Effector memory CD4-positive, alpha-beta T cell (primary cell): ENCODE measurements around the gene YAP1.

Experiments used
- DNase-seq, 3 donors: peaks; one replicate each; pipeline ENCODE4 v3.0.0-alpha.2; 2020
- H3K27ac ChIP-seq: 2 replicates; pipeline ENCODE4 v1.7.0; 2013; ENCODE audit warnings: mild to moderate bottlenecking, low read length, moderate library complexity; ENCODE audit not compliant: insufficient read depth, poor library complexity, severe bottlenecking
- H3K27me3 ChIP-seq: replicated peaks from 2 replicates; pipeline ENCODE4 v1.7.0; 2013; ENCODE audit warnings: mild to moderate bottlenecking, low read length; ENCODE audit not compliant: insufficient read depth, control insufficient read depth, poor library complexity, severe bottlenecking
- H3K36me3 ChIP-seq: 2 replicates; pipeline ENCODE4 v1.7.0; 2013; ENCODE audit warnings: mild to moderate bottlenecking, low read length, moderate library complexity; ENCODE audit not compliant: control insufficient read depth, insufficient read depth
- H3K4me1 ChIP-seq: 2 replicates; pipeline ENCODE4 v1.7.0; 2013; ENCODE audit warnings: low read length, mild to moderate bottlenecking; ENCODE audit not compliant: control insufficient read depth, insufficient read depth, poor library complexity, severe bottlenecking
- H3K4me3 ChIP-seq: 2 replicates; pipeline ENCODE4 v1.7.0; 2013; ENCODE audit warnings: low read length, low read depth, mild to moderate bottlenecking; ENCODE audit not compliant: insufficient read depth, poor library complexity, severe bottlenecking
- H3K9me3 ChIP-seq: 2 replicates; pipeline ENCODE4 v1.7.0; 2013; ENCODE audit warnings: mild to moderate bottlenecking, low read length, moderate library complexity; ENCODE audit not compliant: control insufficient read depth

Gene YAP1

GRCh38 chr11:102268083-102268984 is 158.1 kb downstream of the YAP1 start:
- Histone ChIP-seq H3K4me3 (peak overlapping the region; percentile 40), H3K27me3 (no peaks in the 10 kb centered on the region), H3K27ac (no peak overlapping the region), H3K9me3 (no peaks in the 10 kb centered on the region), H3K36me3 (no peaks in the 10 kb centered on the region), H3K4me1 (peaks cover 13% of the 10 kb centered on the region)
- peak; percentile 72 to 80 (median 78) for DNase-seq

GRCh38 chr11:102268985-102269470 is 158.8 kb downstream of the YAP1 start:
- Histone ChIP-seq H3K9me3 (no peaks in the 10 kb centered on the region), H3K36me3 (no peaks in the 10 kb centered on the region), H3K27me3 (no peaks in the 10 kb centered on the region), H3K4me1 (peaks cover 13% of the 10 kb centered on the region), H3K27ac (no peak overlapping the region), H3K4me3 (peak overlapping the region; percentile 40)
- DNase-seq: no peak

- H3K4me1 ChIP-seq: peaks cover 13% of the 10 kb centered on the region
- no peak for DNase-seq
- H3K27ac ChIP-seq: no peak overlapping the region
- no peak overlapping the region for H3K4me3 ChIP-seq
- no peaks in the 10 kb centered on the region for H3K9me3 ChIP-seq
- no peaks in the 10 kb centered on the region for H3K27me3 ChIP-seq
- no peaks in the 10 kb centered on the region for H3K36me3 ChIP-seq
These were observed 159.7 kb downstream of the YAP1 start for GRCh38 chr11:102269927-102270326.

- Histone ChIP-seq H3K36me3 (no peaks in the 10 kb centered on the region), H3K4me1 (peaks cover 13% of the 10 kb centered on the region), H3K27me3 (no peaks in the 10 kb centered on the region)
These were observed 162.0 kb downstream of the YAP1 start for GRCh38 chr11:102272047-102272824.

GRCh38 chr11:102274628-102275027 is 164.4 kb downstream of the YAP1 start:
- no peak overlapping the region for H3K27ac ChIP-seq
- no peak for DNase-seq
- no peaks in the 10 kb centered on the region for H3K9me3 ChIP-seq
- no peaks in the 10 kb centered on the region for H3K27me3 ChIP-seq
- H3K36me3 ChIP-seq: no peaks in the 10 kb centered on the region
- H3K4me1 ChIP-seq: peaks cover 4% of the 10 kb centered on the region
- no peak overlapping the region for H3K4me3 ChIP-seq

More at GRCh38 chr11:102272047-102272824, 162.0 kb downstream of the YAP1 start:
- no peaks in the 10 kb centered on the region for H3K9me3 ChIP-seq
- H3K4me3 ChIP-seq: no peak overlapping the region
- H3K27ac ChIP-seq: no peak overlapping the region
- no peak for DNase-seq

GRCh38 chr11:102276362-102276761 is 166.1 kb downstream of the YAP1 start:
- no peaks in the 10 kb centered on the region for H3K9me3 ChIP-seq
- no peak overlapping the region for H3K27ac ChIP-seq
- DNase-seq: no peak
- H3K4me3 ChIP-seq: no peak overlapping the region
- peaks cover 4% of the 10 kb centered on the region for H3K27me3 ChIP-seq
- no peaks in the 10 kb centered on the region for H3K36me3 ChIP-seq
- no peaks in the 10 kb centered on the region for H3K4me1 ChIP-seq

- no peaks in the 10 kb centered on the region for H3K9me3 ChIP-seq
- H3K4me3 ChIP-seq: no peak overlapping the region
- H3K36me3 ChIP-seq: no peaks in the 10 kb centered on the region
- no peak for DNase-seq
- H3K27me3 ChIP-seq: peaks cover 4% of the 10 kb centered on the region
- no peaks in the 10 kb centered on the region for H3K4me1 ChIP-seq
- no peak overlapping the region for H3K27ac ChIP-seq
These were observed 166.5 kb downstream of the YAP1 start for GRCh38 chr11:102276783-102277182.

GRCh38 chr11:102279641-102280170 is 169.5 kb downstream of the YAP1 start:
- H3K27me3 ChIP-seq: peaks cover 4% of the 10 kb centered on the region
- no peaks in the 10 kb centered on the region for H3K4me1 ChIP-seq
- no peak overlapping the region for H3K4me3 ChIP-seq
- H3K9me3 ChIP-seq: no peaks in the 10 kb centered on the region
- no peak overlapping the region for H3K27ac ChIP-seq
- no peaks in the 10 kb centered on the region for H3K36me3 ChIP-seq
- no peak for DNase-seq

- no peaks in the 10 kb centered on the region for H3K4me1 ChIP-seq
- no peak for DNase-seq
- H3K27me3 ChIP-seq: peaks cover 4% of the 10 kb centered on the region
- no peak overlapping the region for H3K4me3 ChIP-seq
- H3K9me3 ChIP-seq: no peaks in the 10 kb centered on the region
- H3K36me3 ChIP-seq: no peaks in the 10 kb centered on the region
- no peak overlapping the region for H3K27ac ChIP-seq
These were observed 170.1 kb downstream of the YAP1 start for GRCh38 chr11:102280245-102280833.
